Activated naive CD4-positive, alpha-beta T cell treated with anti-CD3 and anti-CD28 coated beads for 36 hours (primary cell): Measurements from ENCODE around the gene ACY1. TPM values are rescaled to one million over a fixed set of nuclear protein-coding genes. Genes with fewer than 3 reads are reported as not detected.

Source experiments
- CTCF ChIA-PET: fragments of 350-600 bp; sonication (Branson Sonifier 250); formaldehyde crosslinking; loops from one replicate; lab custom pipeline; 2021; ENCODE audit warnings: antibody characterized with exemption; lab: Charles Lee
- DNase-seq: peaks from one replicate; pipeline ENCODE4 v3.0.0-alpha.2; 2020
- H3K27ac Mint-ChIP-seq: one replicate; pipeline ENCODE4 v1.8.0; 2021; ENCODE audit warnings: mild to moderate bottlenecking, mixed read lengths
- H3K27me3 Mint-ChIP-seq: one replicate; pipeline ENCODE4 v1.8.0; 2021; ENCODE audit warnings: low read depth, mixed read lengths
- H3K36me3 Mint-ChIP-seq: one replicate; pipeline ENCODE4 v1.8.0; 2021; ENCODE audit warnings: low read depth, mixed read lengths
- H3K4me1 Mint-ChIP-seq: one replicate; pipeline ENCODE4 v1.8.0; 2021; ENCODE audit warnings: low read depth, mixed read lengths
- H3K4me3 Mint-ChIP-seq: one replicate; pipeline ENCODE4 v1.8.0; 2021; ENCODE audit warnings: mild to moderate bottlenecking, moderate library complexity, mixed read lengths
- H3K9me3 Mint-ChIP-seq: one replicate; pipeline ENCODE4 v1.8.0; 2021; ENCODE audit warnings: mixed read lengths
- intact Hi-C: fragments of 100-400 bp; cut with micrococcal nuclease; formaldehyde crosslinking; loops from one replicate; pipeline ENCODE4 v1.15.1; 2023
- total RNA-seq, 2 experiments: library from RNA; stranded (reverse); gene quantifications; one replicate each; pipeline ENCODE4 v1.2.3, GENCODE V29; 2021

ACY1 gene
- total RNA-seq, 2 experiments from 2014 or later, result 62.1 to 68.9 TPM

DNA sequence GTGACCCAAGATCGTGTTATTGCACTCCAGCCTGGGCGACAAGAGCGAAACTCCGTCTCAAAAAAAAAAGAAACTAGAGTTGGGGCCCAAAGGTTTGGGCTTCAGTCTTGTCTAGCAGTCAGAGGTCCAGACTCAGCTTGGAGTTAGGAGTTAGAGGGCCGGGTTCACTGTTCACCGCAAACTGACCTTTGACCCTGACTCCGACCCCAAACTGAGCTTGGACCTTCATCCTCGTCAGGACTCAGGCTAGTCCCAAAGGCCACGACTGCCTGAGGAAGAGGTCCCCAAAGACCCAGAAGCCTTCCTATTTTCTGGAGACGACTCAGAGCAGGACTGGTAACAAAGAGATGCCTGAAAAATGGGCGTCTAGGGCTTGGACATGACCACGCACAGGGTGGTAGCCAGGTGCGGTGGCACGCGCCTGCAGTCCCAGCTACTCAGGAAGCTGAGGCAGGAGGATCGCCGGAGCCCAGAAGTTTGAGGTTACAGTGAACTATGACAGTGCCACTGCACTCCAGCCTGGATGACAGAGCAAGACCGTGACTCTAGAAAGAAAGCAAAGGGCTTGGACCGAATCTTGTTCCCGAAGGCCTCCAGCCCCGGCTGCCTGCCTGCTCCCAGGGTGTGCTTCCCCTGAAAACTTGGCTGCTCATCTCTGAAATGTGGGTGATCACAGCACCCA is 35.1 kb downstream of the ACY1 start:
- Mint-ChIP-seq H3K36me3 (no peaks in the 10 kb centered on the region), H3K9me3 (no peaks in the 10 kb centered on the region), H3K27me3 (no peaks in the 10 kb centered on the region), H3K4me1 (no peaks in the 10 kb centered on the region), H3K27ac (no peak overlapping the region), H3K4me3 (no peak overlapping the region)
- intact Hi-C loops, result no loop called here
- CTCF ChIA-PET, result interaction anchor here (0.8 kb wide), 1 partner anchor 321 kb away, joined by 3 read pairs; no protein-coding TSS in a partner anchor
- DNase-seq, result no peak

- intact Hi-C loops, result no loop called here
These were observed 36.2 kb downstream of the ACY1 start for GRCh38 chr3:52019352-52020080.

GRCh38 chr3:52020796-52021195 is 37.5 kb downstream of the ACY1 start:
- DNase-seq, result no peak
- no peaks in the 10 kb centered on the region for H3K4me1 Mint-ChIP-seq
- CTCF ChIA-PET, result interaction anchor here (3.7 kb wide), 1 partner anchor 19 kb away, joined by 9 read pairs; no protein-coding TSS in a partner anchor
- no peaks in the 10 kb centered on the region for H3K36me3 Mint-ChIP-seq
- intact Hi-C loops, result no loop called here
- H3K4me3 Mint-ChIP-seq, result no peak overlapping the region
- H3K27ac Mint-ChIP-seq, result no peak overlapping the region
- H3K9me3 Mint-ChIP-seq, result no peaks in the 10 kb centered on the region
- H3K27me3 Mint-ChIP-seq, result no peaks in the 10 kb centered on the region

More at GRCh38 chr3:52019352-52020080, 36.2 kb downstream of the ACY1 start:
- Mint-ChIP-seq H3K4me1 (no peaks in the 10 kb centered on the region), H3K36me3 (no peaks in the 10 kb centered on the region), H3K27me3 (no peaks in the 10 kb centered on the region), H3K27ac (no peak overlapping the region), H3K9me3 (no peaks in the 10 kb centered on the region), H3K4me3 (no peak overlapping the region)
- DNase-seq, result no peak
- CTCF ChIA-PET, result interaction anchor here (3.7 kb wide), 1 partner anchor 18 kb away, joined by 9 read pairs; no protein-coding TSS in a partner anchor

- Mint-ChIP-seq H3K4me1 (no peaks in the 10 kb centered on the region), H3K27ac (no peak overlapping the region), H3K36me3 (no peaks in the 10 kb centered on the region), H3K4me3 (no peak overlapping the region), H3K9me3 (no peaks in the 10 kb centered on the region), H3K27me3 (no peaks in the 10 kb centered on the region)
- intact Hi-C loops, result no loop called here
- CTCF ChIA-PET, result interaction anchor here (3.7 kb wide), 1 partner anchor 20 kb away, joined by 9 read pairs; no protein-coding TSS in a partner anchor
- no peak for DNase-seq
These were observed 38.3 kb downstream of the ACY1 start for GRCh38 chr3:52021489-52022268.

- Mint-ChIP-seq H3K27ac (no peak overlapping the region), H3K4me1 (no peaks in the 10 kb centered on the region), H3K36me3 (no peaks in the 10 kb centered on the region), H3K4me3 (no peak overlapping the region), H3K27me3 (no peaks in the 10 kb centered on the region), H3K9me3 (no peaks in the 10 kb centered on the region)
- no peak for DNase-seq
- intact Hi-C loops, result no loop called here
- CTCF ChIA-PET, result interaction anchor here (3.7 kb wide), 1 partner anchor 21 kb away, joined by 9 read pairs; no protein-coding TSS in a partner anchor
These were observed 39.2 kb downstream of the ACY1 start for GRCh38 chr3:52022323-52023100.

GRCh38 chr3:52023101-52023770 is 39.9 kb downstream of the ACY1 start:
- Mint-ChIP-seq H3K36me3 (no peaks in the 10 kb centered on the region), H3K4me1 (no peaks in the 10 kb centered on the region), H3K4me3 (no peak overlapping the region), H3K27ac (no peak overlapping the region), H3K9me3 (no peaks in the 10 kb centered on the region), H3K27me3 (no peaks in the 10 kb centered on the region)
- CTCF ChIA-PET, result interaction anchor here (0.8 to 3.7 kb wide), 2 partner anchors 12 to 22 kb away, joined by 3 to 9 read pairs; no protein-coding TSS in a partner anchor
- intact Hi-C loops, result no loop called here
- DNase-seq, result no peak

GRCh38 chr3:52023860-52024764 is 40.8 kb downstream of the ACY1 start:
- H3K27me3 Mint-ChIP-seq, result no peaks in the 10 kb centered on the region
- H3K4me3 Mint-ChIP-seq, result no peak overlapping the region
- H3K27ac Mint-ChIP-seq, result no peak overlapping the region
- CTCF ChIA-PET, result interaction anchor here (0.8 kb wide), 1 partner anchor 12 kb away, joined by 3 read pairs; no protein-coding TSS in a partner anchor
- no peaks in the 10 kb centered on the region for H3K9me3 Mint-ChIP-seq
- no peaks in the 10 kb centered on the region for H3K36me3 Mint-ChIP-seq
- no peak for DNase-seq
- H3K4me1 Mint-ChIP-seq, result no peaks in the 10 kb centered on the region
- intact Hi-C loops, result no loop called here

- H3K9me3 Mint-ChIP-seq, result no peaks in the 10 kb centered on the region
These were observed 41.6 kb downstream of the ACY1 start for GRCh38 chr3:52024765-52025452.

DNA sequence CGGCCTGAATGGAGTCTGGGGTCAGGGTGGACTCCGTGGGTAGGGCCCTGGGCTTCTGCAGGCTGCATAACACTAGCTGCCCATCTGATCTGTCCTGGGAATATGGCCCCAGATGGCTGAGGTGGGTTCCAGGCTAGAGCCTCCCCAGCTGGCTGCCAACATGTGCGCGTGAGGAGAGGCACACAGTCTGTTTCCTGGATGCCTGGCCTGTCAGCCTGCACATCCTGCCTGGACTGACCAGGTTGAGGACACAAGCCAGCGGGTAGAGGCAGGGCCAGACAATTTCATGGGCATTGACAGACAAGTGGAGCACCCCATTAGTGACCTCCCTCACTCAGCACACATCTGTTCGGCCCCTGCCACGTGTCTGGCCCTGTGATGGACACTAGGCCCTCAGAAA is 42.1 kb downstream of the ACY1 start:
- no peaks in the 10 kb centered on the region for H3K36me3 Mint-ChIP-seq
- H3K27me3 Mint-ChIP-seq, result no peaks in the 10 kb centered on the region
- intact Hi-C loops, result no loop called here
- no peaks in the 10 kb centered on the region for H3K4me1 Mint-ChIP-seq
- H3K27ac Mint-ChIP-seq, result no peak overlapping the region
- CTCF ChIA-PET, result no interaction called here
- no peak overlapping the region for H3K4me3 Mint-ChIP-seq
- H3K9me3 Mint-ChIP-seq, result no peaks in the 10 kb centered on the region
- no peak for DNase-seq

More at GRCh38 chr3:52024765-52025452, 41.6 kb downstream of the ACY1 start:
- CTCF ChIA-PET, result no interaction called here
- Mint-ChIP-seq H3K27ac (no peak overlapping the region), H3K4me1 (no peaks in the 10 kb centered on the region), H3K4me3 (no peak overlapping the region), H3K36me3 (no peaks in the 10 kb centered on the region), H3K27me3 (no peaks in the 10 kb centered on the region)
- DNase-seq, result no peak
- intact Hi-C loops, result no loop called here

DNA sequence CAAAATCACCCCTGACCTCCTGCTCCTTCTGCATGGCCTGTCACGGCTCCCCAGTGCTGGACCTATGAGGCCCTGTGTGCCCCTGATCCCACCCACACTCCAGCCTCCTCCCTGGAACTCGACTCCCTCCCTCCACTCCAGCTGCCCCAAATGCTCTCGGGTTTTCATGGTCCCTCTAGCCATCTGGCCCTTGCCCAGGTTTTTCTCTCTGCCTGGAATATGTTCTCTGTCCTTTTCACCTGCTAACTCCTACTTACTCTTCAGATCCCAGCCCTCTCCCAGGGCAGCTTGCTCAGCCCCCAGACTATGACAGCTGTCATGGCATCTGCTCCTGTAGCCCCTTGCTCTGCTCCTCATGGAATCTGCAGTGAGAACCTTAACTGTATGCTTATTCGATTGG is 42.7 kb downstream of the ACY1 start:
- intact Hi-C loops, result no loop called here
- CTCF ChIA-PET, result no interaction called here

More for the DNA sequence above, 42.7 kb downstream of the ACY1 start:
- Mint-ChIP-seq H3K36me3 (no peaks in the 10 kb centered on the region), H3K27me3 (no peaks in the 10 kb centered on the region), H3K4me3 (no peak overlapping the region), H3K4me1 (no peaks in the 10 kb centered on the region), H3K9me3 (no peaks in the 10 kb centered on the region), H3K27ac (no peak overlapping the region)
- DNase-seq, result no peak
